ENCODE results near the gene ARF1. TPM values are rescaled to one million over a fixed set of nuclear protein-coding genes. Genes with fewer than 3 reads are reported as not detected.

Gene ARF1
- total RNA-seq, 2 experiments from 2014 or later: 342 to 350 TPM

DNA sequence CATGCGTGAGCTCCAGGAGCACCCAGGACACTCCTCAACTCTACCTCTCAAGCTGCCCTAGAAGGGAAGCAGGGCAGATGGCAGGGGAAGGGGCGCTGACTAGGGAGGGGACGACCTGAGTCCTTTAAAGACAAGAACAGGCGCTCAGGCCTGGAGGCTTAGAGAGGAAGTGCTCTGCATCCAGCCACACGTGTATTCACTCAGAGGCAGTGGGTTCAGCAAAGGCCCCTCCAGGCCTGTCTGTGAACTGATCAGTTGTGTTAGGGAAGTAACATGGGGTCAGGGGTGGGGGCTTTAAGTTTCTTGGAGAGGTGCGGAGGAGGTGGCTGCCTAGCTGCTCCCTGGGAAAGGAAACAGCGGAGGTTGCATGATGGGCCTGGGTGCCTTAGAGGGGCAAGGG lies 37.1 kb upstream of the ARF1 start:
- Mint-ChIP-seq H3K4me3 (no peak overlapping the region), H3K4me1 (no peaks in the 10 kb centered on the region), H3K9me3 (no peaks in the 10 kb centered on the region), H3K27me3 (peaks cover 2% of the 10 kb centered on the region), H3K27ac (no peak overlapping the region), H3K36me3 (no peaks in the 10 kb centered on the region)
- no peak for DNase-seq

DNA sequence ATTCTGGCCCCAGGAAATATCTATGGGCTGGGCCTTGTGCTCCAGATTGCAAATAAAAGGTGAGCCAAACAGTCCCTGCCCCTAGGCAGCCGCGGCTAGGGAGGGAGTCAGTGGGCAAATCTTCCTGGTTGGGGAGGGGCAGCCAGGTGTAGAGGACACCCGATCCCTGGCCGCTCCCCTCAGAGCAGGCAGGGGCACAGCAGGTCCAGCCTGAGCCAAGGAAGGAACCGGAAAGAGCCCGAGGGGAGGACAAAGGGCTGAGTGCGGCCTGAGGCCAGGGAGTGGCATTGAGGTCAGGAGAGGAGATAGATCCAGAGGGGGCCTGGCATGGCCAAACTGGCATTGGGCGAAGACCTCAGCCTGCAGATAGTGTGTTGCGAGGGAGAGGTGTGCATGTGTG lies 36.6 kb upstream of the ARF1 start:
- no peak for DNase-seq

GRCh38 chr1:228046421-228047182 lies 35.9 kb upstream of the ARF1 start:
- H3K27ac Mint-ChIP-seq: no peak overlapping the region
- H3K36me3 Mint-ChIP-seq: no peaks in the 10 kb centered on the region
- peaks cover 2% of the 10 kb centered on the region for H3K27me3 Mint-ChIP-seq
- no peak overlapping the region for H3K4me3 Mint-ChIP-seq
- H3K9me3 Mint-ChIP-seq: no peaks in the 10 kb centered on the region
- DNase-seq: no peak
- H3K4me1 Mint-ChIP-seq: no peaks in the 10 kb centered on the region

More for the DNA sequence above, 36.6 kb upstream of the ARF1 start:
- Mint-ChIP-seq H3K27ac (no peak overlapping the region), H3K36me3 (no peaks in the 10 kb centered on the region), H3K4me3 (no peak overlapping the region), H3K9me3 (no peaks in the 10 kb centered on the region), H3K27me3 (no peaks in the 10 kb centered on the region), H3K4me1 (no peaks in the 10 kb centered on the region)

DNA sequence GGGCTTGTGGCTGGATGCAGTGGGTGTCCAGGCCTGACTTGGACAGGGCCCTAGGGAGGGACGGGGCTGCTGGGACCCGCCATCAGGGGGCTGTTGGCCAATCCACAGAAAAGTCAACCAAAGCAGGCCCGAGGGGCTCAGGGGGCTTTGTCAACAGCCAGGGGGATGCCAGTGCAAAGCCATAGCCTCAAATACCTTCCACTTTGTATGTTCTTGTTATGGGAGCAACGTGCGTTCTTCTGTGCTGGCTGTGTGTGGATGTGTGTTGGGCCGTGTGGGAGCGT lies 35.4 kb upstream of the ARF1 start:
- no peak overlapping the region for H3K4me3 Mint-ChIP-seq
- H3K27ac Mint-ChIP-seq: no peak overlapping the region
- H3K36me3 Mint-ChIP-seq: no peaks in the 10 kb centered on the region
- H3K4me1 Mint-ChIP-seq: no peaks in the 10 kb centered on the region
- DNase-seq: no peak
- peaks cover 5% of the 10 kb centered on the region for H3K27me3 Mint-ChIP-seq
- no peaks in the 10 kb centered on the region for H3K9me3 Mint-ChIP-seq

GRCh38 chr1:228048120-228048519 lies 34.4 kb upstream of the ARF1 start:
- no peak for DNase-seq
- Mint-ChIP-seq H3K27me3 (peaks cover 10% of the 10 kb centered on the region), H3K36me3 (no peaks in the 10 kb centered on the region), H3K4me3 (no peak overlapping the region), H3K4me1 (no peaks in the 10 kb centered on the region), H3K27ac (no peak overlapping the region), H3K9me3 (no peaks in the 10 kb centered on the region)

DNA sequence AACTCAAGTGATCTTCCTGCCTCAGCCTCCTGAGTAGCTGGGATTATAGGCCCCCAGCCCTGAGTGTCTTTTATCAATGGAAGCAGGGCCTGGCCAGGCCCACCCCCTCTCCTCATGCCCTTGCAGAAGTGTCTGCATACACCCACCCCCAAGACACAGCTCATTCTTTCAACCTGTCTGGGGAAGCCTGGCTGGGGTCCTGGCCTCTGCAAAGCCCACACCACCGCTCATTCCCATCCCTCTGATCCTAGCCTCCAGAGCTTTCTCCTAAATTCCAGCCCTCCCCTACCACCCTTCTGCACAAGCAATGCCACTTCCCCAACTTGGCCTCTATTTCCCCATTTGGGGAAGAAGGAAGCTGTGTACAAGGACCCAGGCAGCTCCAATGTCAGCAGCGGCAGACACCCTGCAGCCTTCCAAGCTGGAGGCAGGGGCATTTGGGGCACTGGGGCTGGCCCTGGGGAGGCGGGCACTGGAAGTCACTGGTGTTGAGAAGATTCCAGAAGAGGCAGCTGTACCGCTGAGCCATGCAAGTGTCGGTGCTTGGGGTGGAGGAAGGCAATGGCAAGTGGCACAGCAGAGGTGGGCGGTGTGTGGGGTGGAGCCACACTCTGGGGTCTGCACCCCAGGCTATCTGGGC lies 33.7 kb upstream of the ARF1 start:
- DNase-seq: no peak
- no peak overlapping the region for H3K4me3 Mint-ChIP-seq
- H3K27ac Mint-ChIP-seq: no peak overlapping the region
- H3K27me3 Mint-ChIP-seq: peaks cover 15% of the 10 kb centered on the region
- H3K9me3 Mint-ChIP-seq: no peaks in the 10 kb centered on the region
- H3K4me1 Mint-ChIP-seq: no peaks in the 10 kb centered on the region
- H3K36me3 Mint-ChIP-seq: no peaks in the 10 kb centered on the region

DNA sequence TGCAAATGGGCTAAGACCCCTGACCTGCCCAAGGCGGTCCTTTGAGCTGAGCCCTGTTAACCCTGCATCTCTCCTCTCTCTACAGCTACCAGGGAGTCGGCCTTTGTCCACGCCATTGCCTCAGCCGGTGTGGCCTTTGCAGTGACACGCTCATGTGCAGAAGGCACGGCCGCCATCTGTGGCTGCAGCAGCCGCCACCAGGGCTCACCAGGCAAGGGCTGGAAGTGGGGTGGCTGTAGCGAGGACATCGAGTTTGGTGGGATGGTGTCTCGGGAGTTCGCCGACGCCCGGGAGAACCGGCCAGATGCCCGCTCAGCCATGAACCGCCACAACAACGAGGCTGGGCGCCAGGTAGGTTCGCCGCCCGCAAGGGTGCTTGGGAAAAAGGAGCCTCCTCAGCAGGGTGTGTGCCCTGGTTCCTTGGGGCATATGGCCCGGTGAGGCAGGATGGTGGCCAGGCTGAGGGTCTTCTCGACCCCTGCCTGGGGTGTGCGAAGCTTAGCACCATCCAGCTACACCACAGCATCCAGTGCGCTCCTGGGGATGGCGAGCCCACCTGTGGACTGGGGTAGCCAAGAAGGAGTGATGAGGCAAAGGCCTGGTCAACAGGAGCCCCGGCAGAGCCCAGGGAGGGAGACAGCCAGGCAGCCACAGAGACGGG lies 31.8 kb upstream of the ARF1 start:
- H3K9me3 Mint-ChIP-seq: peaks cover 2% of the 10 kb centered on the region

DNA sequence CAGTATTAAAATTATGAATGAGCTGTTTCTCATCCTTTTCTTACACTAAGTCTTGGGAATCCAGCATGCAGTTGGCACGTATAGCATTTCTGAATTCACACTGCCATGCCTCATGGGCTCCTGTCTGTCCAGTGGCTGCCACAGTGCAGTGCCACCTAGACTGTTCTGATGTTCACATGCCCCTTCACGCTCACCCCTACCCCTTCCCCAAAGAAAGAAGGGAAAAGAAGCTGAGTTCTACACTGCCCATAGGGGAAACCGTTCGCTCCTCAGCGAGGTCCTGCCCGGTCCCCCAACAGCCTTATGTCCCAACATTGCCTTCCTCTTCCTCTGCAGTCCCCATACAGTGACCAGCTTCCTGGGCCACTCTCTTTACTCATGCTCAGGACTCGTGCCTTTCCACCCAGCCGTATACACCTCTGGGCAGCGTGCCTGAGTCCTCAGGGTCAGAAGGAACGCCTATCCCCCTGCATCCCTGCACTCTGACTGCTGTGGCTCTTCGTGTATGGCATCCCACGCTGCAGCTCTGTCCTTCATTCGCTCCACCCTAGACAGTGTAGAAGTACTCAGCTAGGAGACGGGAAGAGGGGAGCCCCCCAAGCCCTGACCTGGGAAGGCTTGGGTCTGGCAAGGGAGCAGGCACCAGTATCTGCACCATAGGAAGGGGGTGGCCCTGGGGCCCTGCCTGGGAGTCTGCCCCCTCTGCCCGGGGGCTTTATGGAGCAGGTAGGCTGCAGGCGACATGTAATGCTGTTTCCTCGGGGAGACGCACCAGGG lies 24.1 kb upstream of the ARF1 start:
- Mint-ChIP-seq H3K4me1 (peaks cover 10% of the 10 kb centered on the region), H3K4me3 (no peak overlapping the region), H3K27ac (no peak overlapping the region), H3K9me3 (peaks cover 2% of the 10 kb centered on the region), H3K27me3 (peaks cover 71% of the 10 kb centered on the region), H3K36me3 (no peaks in the 10 kb centered on the region)
- no peak for DNase-seq

More for the DNA sequence above, 31.8 kb upstream of the ARF1 start:
- Mint-ChIP-seq H3K4me1 (no peaks in the 10 kb centered on the region), H3K27me3 (peaks cover 24% of the 10 kb centered on the region), H3K4me3 (no peak overlapping the region), H3K27ac (no peak overlapping the region), H3K36me3 (no peaks in the 10 kb centered on the region)
- no peak for DNase-seq

GRCh38 chr1:228058949-228059633 lies 23.4 kb upstream of the ARF1 start:
- peak; percentile 45 for DNase-seq
- Mint-ChIP-seq H3K27ac (no peak overlapping the region), H3K27me3 (peaks cover 67% of the 10 kb centered on the region), H3K9me3 (peaks cover 2% of the 10 kb centered on the region), H3K4me1 (peaks cover 10% of the 10 kb centered on the region), H3K4me3 (no peak overlapping the region), H3K36me3 (no peaks in the 10 kb centered on the region)

DNA sequence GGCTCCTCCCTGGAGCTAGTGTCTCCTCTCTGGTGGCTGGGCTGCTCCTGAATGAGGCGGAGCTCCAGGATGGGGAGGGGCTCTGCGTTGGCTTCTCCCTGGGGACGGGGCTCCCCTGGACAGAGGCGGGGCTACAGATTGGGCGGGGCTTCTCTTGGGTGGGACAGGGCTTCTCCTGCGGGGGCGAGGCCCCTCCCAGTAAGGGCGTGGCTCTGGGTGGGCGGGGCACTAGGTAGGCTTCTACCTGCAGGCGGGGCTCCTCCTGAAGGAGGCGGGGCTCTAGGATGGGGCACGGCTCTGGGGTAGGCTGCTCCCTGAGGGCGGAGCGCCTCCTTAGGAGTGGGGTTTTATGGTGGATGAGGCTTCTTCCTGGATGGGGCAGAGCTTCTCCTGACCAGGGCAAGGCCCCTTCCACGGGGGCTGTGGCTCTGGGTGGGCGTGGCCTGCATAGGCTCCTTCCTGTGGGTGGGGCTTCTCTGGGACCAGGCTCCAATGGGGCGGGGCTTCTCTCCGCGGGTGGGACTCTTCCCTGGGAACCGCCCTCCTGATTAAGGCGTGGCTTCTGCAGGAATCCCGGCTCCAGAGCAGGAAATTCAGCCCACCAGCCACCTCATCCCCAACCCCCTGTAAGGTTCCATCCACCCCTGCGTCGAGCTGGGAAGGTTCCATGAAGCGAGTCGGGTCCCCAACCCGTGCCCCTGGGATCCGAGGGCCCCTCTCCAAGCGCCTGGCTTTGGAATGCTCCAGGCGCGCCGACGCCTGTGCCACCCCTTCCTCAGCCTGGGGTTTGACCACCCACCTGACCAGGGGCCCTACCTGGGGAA lies 22.7 kb upstream of the ARF1 start:
- H3K27ac Mint-ChIP-seq: no peak overlapping the region
- no peaks in the 10 kb centered on the region for H3K36me3 Mint-ChIP-seq
- H3K4me1 Mint-ChIP-seq: peaks cover 10% of the 10 kb centered on the region
- DNase-seq: peak; percentile 77
- peaks cover 62% of the 10 kb centered on the region for H3K27me3 Mint-ChIP-seq
- H3K9me3 Mint-ChIP-seq: no peaks in the 10 kb centered on the region
- peak overlapping the region; percentile 63 for H3K4me3 Mint-ChIP-seq

GRCh38 chr1:228060458-228061190 lies 21.9 kb upstream of the ARF1 start:
- Mint-ChIP-seq H3K27me3 (peaks cover 59% of the 10 kb centered on the region), H3K9me3 (no peaks in the 10 kb centered on the region), H3K36me3 (no peaks in the 10 kb centered on the region), H3K4me1 (peaks cover 10% of the 10 kb centered on the region), H3K4me3 (peak overlapping the region; percentile 45), H3K27ac (no peak overlapping the region)
- no peak for DNase-seq

DNA sequence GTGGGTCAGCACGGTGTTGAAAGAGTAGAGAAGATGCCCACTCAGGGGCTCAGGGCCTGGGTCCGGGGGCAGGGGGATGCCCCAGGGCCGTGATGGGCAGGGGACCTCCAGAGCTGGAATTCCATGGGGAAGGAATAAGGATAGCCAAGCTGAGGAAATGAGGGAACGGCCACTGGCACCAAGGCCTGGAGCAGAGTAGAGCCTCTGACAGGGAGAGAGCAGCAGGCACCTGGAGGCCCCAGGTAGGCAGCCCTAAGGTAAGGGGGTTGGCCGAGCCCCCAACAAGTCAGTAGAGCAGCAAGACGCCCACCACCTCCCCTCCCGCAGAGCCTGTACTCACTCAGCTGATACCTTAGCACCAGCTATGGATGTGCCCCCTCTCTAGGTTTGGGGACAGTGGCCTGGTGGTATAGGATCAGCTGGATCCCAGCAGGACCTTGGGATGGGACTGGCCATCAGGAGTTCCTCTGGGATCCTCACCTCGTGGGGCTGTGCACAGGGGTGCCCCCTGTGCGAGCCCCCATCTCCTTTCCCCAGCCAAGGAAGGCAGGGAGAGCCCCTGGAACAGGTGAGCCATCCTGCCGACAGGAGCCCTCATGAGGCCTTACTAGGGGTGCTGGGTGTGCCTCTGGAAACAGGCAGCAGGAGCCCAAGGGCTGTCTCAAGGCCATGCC lies 21.0 kb upstream of the ARF1 start:
- no peak overlapping the region for H3K4me3 Mint-ChIP-seq
- H3K27me3 Mint-ChIP-seq: peaks cover 54% of the 10 kb centered on the region
- H3K9me3 Mint-ChIP-seq: no peaks in the 10 kb centered on the region
- H3K27ac Mint-ChIP-seq: no peak overlapping the region
- no peaks in the 10 kb centered on the region for H3K36me3 Mint-ChIP-seq
- peaks cover 10% of the 10 kb centered on the region for H3K4me1 Mint-ChIP-seq
- no peak for DNase-seq

DNA sequence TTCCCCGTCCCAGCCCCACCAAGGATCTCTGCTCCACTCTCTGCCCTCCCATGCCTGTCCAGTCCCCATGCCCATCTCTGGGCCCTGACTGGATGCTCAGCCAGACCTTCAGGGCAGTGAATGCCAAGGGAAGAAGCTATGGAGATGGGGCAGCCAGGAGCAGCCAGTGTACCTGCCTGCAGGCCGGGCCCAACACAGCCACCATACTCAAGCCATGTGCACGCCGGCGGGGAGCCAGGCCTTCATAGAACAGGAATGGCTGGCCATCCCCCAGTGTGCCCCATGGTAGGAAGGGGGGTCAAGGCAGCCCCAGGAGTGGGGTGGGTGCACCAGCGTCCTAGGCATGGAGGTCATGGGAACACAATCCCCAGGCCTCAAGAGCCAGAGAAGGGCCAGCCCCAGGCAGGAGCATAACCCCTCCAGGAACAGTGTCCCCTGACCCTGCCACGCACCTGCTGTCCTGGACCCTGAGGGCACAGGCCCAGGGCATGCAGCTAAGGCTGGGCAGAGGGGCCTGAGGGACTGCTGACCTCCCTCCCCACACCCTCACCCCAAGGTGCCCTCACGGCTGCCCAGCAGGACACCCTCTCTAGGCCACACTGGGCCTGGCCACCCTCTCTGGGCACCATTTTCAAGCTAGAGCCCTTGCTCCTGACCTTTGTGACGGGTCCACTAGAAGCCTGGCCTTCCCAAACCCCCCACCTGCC lies 20.3 kb upstream of the ARF1 start:
- no peaks in the 10 kb centered on the region for H3K36me3 Mint-ChIP-seq
- no peak for DNase-seq
- H3K27ac Mint-ChIP-seq: no peak overlapping the region
- H3K27me3 Mint-ChIP-seq: peaks cover 51% of the 10 kb centered on the region
- no peak overlapping the region for H3K4me3 Mint-ChIP-seq
- peaks cover 10% of the 10 kb centered on the region for H3K4me1 Mint-ChIP-seq
- H3K9me3 Mint-ChIP-seq: no peaks in the 10 kb centered on the region
